ENCODE results near the gene ZNF670.

ZNF670 gene

DNA sequence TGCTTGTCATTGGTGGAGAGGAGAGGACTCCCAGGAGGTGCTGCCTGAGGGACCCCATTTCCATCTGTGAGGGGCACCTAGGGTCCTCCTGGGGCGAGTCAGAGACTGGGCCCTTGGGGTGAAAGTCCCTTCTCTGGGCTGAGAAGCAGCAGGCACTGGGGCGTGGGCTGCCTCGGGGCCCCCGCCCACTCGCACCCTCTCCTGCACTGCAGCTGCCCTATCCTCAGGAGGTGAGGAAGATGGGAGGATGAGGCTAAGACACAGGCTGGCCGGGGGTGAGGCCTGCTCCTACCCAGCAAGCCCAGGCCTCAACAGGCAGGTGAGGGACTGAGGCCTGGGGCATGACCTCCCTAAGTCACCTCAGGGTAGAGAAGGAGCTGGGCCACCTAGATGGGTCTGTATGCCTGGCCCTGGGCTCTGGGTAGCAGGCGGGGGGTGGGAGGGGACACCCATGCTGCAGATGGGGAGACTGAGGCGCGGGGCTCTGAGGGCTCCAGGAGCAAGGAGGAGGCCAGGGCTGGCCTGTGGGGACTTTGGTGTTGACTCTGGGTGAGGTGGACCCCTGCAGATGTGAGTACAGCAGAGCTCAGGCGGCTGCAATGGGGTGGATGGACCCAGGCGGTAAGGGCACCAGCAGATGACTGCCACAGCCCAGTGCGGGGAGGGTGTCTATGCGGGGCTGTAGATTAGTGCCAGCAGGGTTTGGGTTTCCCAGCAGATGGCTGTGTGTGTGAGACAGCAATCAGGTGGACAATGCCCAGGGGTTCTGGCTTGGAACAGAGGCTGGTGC lies 35.9 kb upstream of the ZNF670 start:
- H3K4me1 ChIP-seq (ENCODE audit: insufficient read depth, poor library complexity, severe bottlenecking) = no peaks in the 10 kb centered on the region
- no peaks in the 10 kb centered on the region for H3K36me3 ChIP-seq (ENCODE audit: low read depth)
- H3K27ac ChIP-seq (ENCODE audit: poor library complexity, severe bottlenecking) = no peak overlapping the region
- TF ChIP-seq, protein P1, sequence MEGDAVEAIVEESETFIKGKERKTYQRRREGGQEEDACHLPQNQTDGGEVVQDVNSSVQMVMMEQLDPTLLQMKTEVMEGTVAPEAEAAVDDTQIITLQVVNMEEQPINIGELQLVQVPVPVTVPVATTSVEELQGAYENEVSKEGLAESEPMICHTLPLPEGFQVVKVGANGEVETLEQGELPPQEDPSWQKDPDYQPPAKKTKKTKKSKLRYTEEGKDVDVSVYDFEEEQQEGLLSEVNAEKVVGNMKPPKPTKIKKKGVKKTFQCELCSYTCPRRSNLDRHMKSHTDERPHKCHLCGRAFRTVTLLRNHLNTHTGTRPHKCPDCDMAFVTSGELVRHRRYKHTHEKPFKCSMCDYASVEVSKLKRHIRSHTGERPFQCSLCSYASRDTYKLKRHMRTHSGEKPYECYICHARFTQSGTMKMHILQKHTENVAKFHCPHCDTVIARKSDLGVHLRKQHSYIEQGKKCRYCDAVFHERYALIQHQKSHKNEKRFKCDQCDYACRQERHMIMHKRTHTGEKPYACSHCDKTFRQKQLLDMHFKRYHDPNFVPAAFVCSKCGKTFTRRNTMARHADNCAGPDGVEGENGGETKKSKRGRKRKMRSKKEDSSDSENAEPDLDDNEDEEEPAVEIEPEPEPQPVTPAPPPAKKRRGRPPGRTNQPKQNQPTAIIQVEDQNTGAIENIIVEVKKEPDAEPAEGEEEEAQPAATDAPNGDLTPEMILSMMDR (IDR thresholded peaks at IDR 0.05; ENCODE audit: poor library complexity, severe bottlenecking) = no peak
- no peak overlapping the region for H3K4me3 ChIP-seq (ENCODE audit: severe bottlenecking)
- no peaks in the 10 kb centered on the region for H3K27me3 ChIP-seq (ENCODE audit: insufficient read depth, poor library complexity, severe bottlenecking)
- H3K9me3 ChIP-seq (ENCODE audit: severe bottlenecking) = no peaks in the 10 kb centered on the region
- DNase-seq (ENCODE audit: low spot score) (no peak), ATAC-seq (ENCODE audit: low read depth) (no peak)

DNA sequence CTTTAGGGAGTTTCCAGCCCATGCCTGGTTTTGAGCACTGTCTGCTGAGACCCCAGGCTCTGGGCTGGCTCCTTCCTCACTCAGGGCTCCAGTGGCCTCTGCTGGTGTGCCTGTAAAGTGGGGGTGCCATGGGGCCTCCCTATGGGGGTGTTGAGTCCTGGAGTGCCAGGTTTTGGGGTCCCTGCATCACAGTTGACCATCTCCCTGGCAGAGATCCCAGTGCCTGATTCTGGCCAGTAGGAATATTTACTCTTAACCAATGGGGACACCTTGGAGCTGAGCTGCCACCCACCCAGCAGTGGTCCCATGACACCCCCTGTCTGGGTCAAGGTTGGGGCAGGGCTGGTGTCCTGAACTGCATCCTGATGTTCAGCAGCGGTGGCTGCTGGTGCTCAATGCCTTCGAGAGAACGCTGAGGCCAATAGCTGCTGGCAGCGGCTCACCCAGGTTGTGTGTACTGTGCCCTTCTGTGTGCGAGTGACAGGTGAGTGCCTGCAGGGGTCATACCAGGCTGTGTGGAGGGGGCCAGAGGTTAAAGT lies 35.2 kb upstream of the ZNF670 start:
- no peak overlapping the region for H3K27ac ChIP-seq (ENCODE audit: poor library complexity, severe bottlenecking)
- DNase-seq (ENCODE audit: low spot score) = no peak
- H3K9me3 ChIP-seq (ENCODE audit: severe bottlenecking) = no peaks in the 10 kb centered on the region
- ATAC-seq (ENCODE audit: low read depth) = no peak
- TF ChIP-seq, protein P1 (IDR thresholded peaks at IDR 0.05; ENCODE audit: poor library complexity, severe bottlenecking) = no peak
- H3K27me3 ChIP-seq (ENCODE audit: insufficient read depth, poor library complexity, severe bottlenecking) = no peaks in the 10 kb centered on the region
- H3K4me3 ChIP-seq (ENCODE audit: severe bottlenecking) = no peak overlapping the region
- no peaks in the 10 kb centered on the region for H3K36me3 ChIP-seq (ENCODE audit: low read depth)
- H3K4me1 ChIP-seq (ENCODE audit: insufficient read depth, poor library complexity, severe bottlenecking) = no peaks in the 10 kb centered on the region

DNA sequence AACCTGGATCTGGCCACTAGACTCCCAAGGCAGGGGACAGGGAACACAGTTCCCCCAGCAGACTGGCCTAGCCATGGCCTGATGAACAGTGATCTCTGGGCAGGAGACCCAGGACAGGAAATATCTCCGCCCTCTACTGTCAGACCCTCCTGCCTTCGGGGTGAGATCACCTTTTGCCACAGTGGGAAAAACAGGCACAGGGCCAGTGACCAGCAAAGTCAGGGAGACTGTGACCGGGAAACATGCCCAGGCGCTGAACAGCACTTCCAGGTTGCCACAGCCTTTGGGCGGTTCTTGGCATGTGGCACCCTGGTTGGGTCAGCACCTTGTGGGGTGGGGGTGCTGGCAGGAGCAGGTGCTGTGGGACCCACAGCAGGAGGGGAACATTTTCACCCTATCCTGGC lies 34.5 kb upstream of the ZNF670 start:
- Histone ChIP-seq H3K27me3 (ENCODE audit: insufficient read depth, poor library complexity, severe bottlenecking) (no peaks in the 10 kb centered on the region), H3K9me3 (ENCODE audit: severe bottlenecking) (no peaks in the 10 kb centered on the region), H3K4me3 (ENCODE audit: severe bottlenecking) (no peak overlapping the region), H3K27ac (ENCODE audit: poor library complexity, severe bottlenecking) (peak overlapping the region; percentile 19), H3K36me3 (ENCODE audit: low read depth) (no peaks in the 10 kb centered on the region), H3K4me1 (ENCODE audit: insufficient read depth, poor library complexity, severe bottlenecking) (no peaks in the 10 kb centered on the region)
- DNase-seq (ENCODE audit: low spot score) (no peak), ATAC-seq (ENCODE audit: low read depth) (peak; percentile 48; the same call in 2 of the 3 replicates)
- TF ChIP-seq, protein P1 (IDR thresholded peaks at IDR 0.05; ENCODE audit: poor library complexity, severe bottlenecking) = no peak

DNA sequence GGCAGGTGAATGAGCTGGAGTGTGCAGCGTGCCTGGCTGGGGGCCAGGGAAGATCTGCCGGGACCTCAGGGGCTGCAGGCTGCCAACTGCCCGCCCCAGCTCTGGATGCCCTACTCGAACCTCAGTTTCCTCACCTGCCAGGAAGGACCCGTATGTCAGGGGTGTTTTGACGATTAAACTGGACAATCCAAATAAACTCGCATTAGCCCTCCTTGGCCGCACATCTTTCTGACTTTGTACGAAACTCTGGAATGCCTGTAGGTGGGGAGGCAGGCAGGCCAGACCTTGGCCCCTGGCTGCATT lies 33.8 kb upstream of the ZNF670 start:
- H3K4me1 ChIP-seq (ENCODE audit: insufficient read depth, poor library complexity, severe bottlenecking) = no peaks in the 10 kb centered on the region
- no peaks in the 10 kb centered on the region for H3K36me3 ChIP-seq (ENCODE audit: low read depth)
- TF ChIP-seq, protein P1 (IDR thresholded peaks at IDR 0.05; ENCODE audit: poor library complexity, severe bottlenecking) = no peak
- DNase-seq (ENCODE audit: low spot score) (no peak), ATAC-seq (ENCODE audit: low read depth) (no peak)
- H3K27me3 ChIP-seq (ENCODE audit: insufficient read depth, poor library complexity, severe bottlenecking) = no peaks in the 10 kb centered on the region
- H3K4me3 ChIP-seq (ENCODE audit: severe bottlenecking) = no peak overlapping the region
- peak overlapping the region; percentile 19 for H3K27ac ChIP-seq (ENCODE audit: poor library complexity, severe bottlenecking)
- no peaks in the 10 kb centered on the region for H3K9me3 ChIP-seq (ENCODE audit: severe bottlenecking)
